Activated CD8-positive, alpha-beta memory T cell treated with anti-CD3 and anti-CD28 coated beads for 36 hours (primary cell): ENCODE results near the gene PSENEN. TPM values are rescaled to one million over a fixed set of nuclear protein-coding genes. Genes with fewer than 3 reads are reported as not detected.
"Not testable (repeated sequence)": the region's sequence is repeated elsewhere in the genome, so short reads cannot be mapped to it uniquely, and the experiment has no call there.

Source experiments
- CTCF ChIA-PET: fragments of 350-600 bp; sonication (Branson Sonifier 250); formaldehyde crosslinking; loops from one replicate; lab custom pipeline; 2021; ENCODE audit warnings: antibody characterized with exemption; lab: Charles Lee
- POLR2A ChIA-PET: fragments of 350-600 bp; sonication (Branson Sonifier 250); formaldehyde crosslinking; loops from one replicate; lab custom pipeline; 2021; ENCODE audit warnings: antibody characterized with exemption; lab: Charles Lee
- total RNA-seq, 2 experiments: library from RNA; stranded (reverse); gene quantifications; one replicate each; pipeline ENCODE4 v1.2.3, GENCODE V29; 2021

The PSENEN gene
- total RNA-seq, 2 experiments from 2014 or later = 50.8 to 53.4 TPM

GRCh38 chr19:35786299-35787160 lies 41.1 kb downstream of the PSENEN start:
- ChIA-PET CTCF (no interaction called here), POLR2A (no interaction called here)

GRCh38 chr19:35787227-35787799 lies 41.9 kb downstream of the PSENEN start:
- ChIA-PET CTCF (no interaction called here), POLR2A (no interaction called here)

GRCh38 chr19:35788205-35788960 lies 42.9 kb downstream of the PSENEN start:
- POLR2A ChIA-PET = no interaction called here
- CTCF ChIA-PET = no interaction called here

GRCh38 chr19:35789195-35789977 lies 43.9 kb downstream of the PSENEN start:
- ChIA-PET CTCF (interaction anchor here (0.6 kb wide), 1 partner anchor 222 kb away, joined by 3 read pairs; no protein-coding TSS in a partner anchor), POLR2A (no interaction called here)

GRCh38 chr19:35789978-35790944 lies 44.8 kb downstream of the PSENEN start:
- ChIA-PET POLR2A (no interaction called here), CTCF (interaction anchor here (0.6 to 1.2 kb wide), 2 partner anchors 14 to 223 kb away, joined by 3 to 4 read pairs; no protein-coding TSS in a partner anchor)

GRCh38 chr19:35790981-35791813 lies 45.7 kb downstream of the PSENEN start:
- POLR2A ChIA-PET = no interaction called here
- CTCF ChIA-PET = interaction anchor here (1.2 kb wide), 1 partner anchor 15 kb away, joined by 4 read pairs; no protein-coding TSS in a partner anchor

GRCh38 chr19:35791814-35792279 lies 46.4 kb downstream of the PSENEN start:
- ChIA-PET CTCF (no interaction called here), POLR2A (no interaction called here)

- CTCF ChIA-PET = no interaction called here
- POLR2A ChIA-PET = no interaction called here
Observed at GRCh38 chr19:35792312-35792711, 46.9 kb downstream of the PSENEN start.

- ChIA-PET POLR2A (no interaction called here), CTCF (no interaction called here)
Observed at GRCh38 chr19:35792888-35793287, 47.4 kb downstream of the PSENEN start.

GRCh38 chr19:35793381-35794165 lies 48.1 kb downstream of the PSENEN start:
- CTCF ChIA-PET = no interaction called here
- POLR2A ChIA-PET = no interaction called here

- POLR2A ChIA-PET, CTCF ChIA-PET: not testable (repeated sequence)
Observed at GRCh38 chr19:35795564-35795963, 50.1 kb downstream of the PSENEN start.

Other genes with a start within 250 kb of the PSENEN start
- gene DMKN, start 232.0 kb upstream of the PSENEN start, total RNA-seq = 1 to 10 TPM in 1 of 2 experiments, under 1 TPM in 1; 0.65 to 2.0 TPM
- gene SBSN, start 217.3 kb upstream of the PSENEN start, total RNA-seq = not detected
- gene GAPDHS, start 212.2 kb upstream of the PSENEN start, total RNA-seq = not detected
- 100 to 1,000 TPM; 106 to 110 TPM for gene TMEM147, start 200.0 kb upstream of the PSENEN start, total RNA-seq
- not detected for gene ATP4A, start 182.0 kb upstream of the PSENEN start, total RNA-seq
- not detected for gene PMIS2, start 159.5 kb upstream of the PSENEN start, total RNA-seq
- gene HAUS5, start 132.9 kb upstream of the PSENEN start, total RNA-seq = 10 to 100 TPM; 38.8 to 40.9 TPM
- 100 to 1,000 TPM; 102 to 104 TPM for gene RBM42, start 116.6 kb upstream of the PSENEN start, total RNA-seq
- 1 to 10 TPM; 2.0 to 2.1 TPM for gene ETV2, start 103.9 kb upstream of the PSENEN start, total RNA-seq
- gene COX6B1, start 97.3 kb upstream of the PSENEN start, total RNA-seq = 100 to 1,000 TPM; 426 to 431 TPM
- under 1 TPM; 0.23 to 0.38 TPM for gene UPK1A, start 79.1 kb upstream of the PSENEN start, total RNA-seq
- gene ZBTB32, start 41.1 kb upstream of the PSENEN start, total RNA-seq = 100 to 1,000 TPM; 278 to 282 TPM
- gene KMT2B, start 27.6 kb upstream of the PSENEN start, total RNA-seq = 10 to 100 TPM; 52.0 to 53.1 TPM
- 10 to 100 TPM; 82.6 to 85.6 TPM for gene IGFLR1, start 3.2 kb upstream of the PSENEN start, total RNA-seq
- 10 to 100 TPM; 24.9 to 26.6 TPM for gene U2AF1L4, start 233 bp upstream of the PSENEN start, total RNA-seq
- gene LIN37, start 2.9 kb downstream of the PSENEN start, total RNA-seq = 10 to 100 TPM in 1 of 2 experiments, 1 to 10 TPM in 1; 7.3 to 10.5 TPM
- gene HSPB6, start 11.4 kb downstream of the PSENEN start, total RNA-seq = under 1 TPM in 1 of 2 experiments, not detected in 1; 0.21 TPM
- 10 to 100 TPM; 33.7 to 37.0 TPM for gene PROSER3, start 12.5 kb downstream of the PSENEN start, total RNA-seq
- 10 to 100 TPM; 12.0 to 16.5 TPM for gene ARHGAP33, start 29.9 kb downstream of the PSENEN start, total RNA-seq
- gene PRODH2, start 67.2 kb downstream of the PSENEN start, total RNA-seq = not detected
- not detected for gene NPHS1, start 106.9 kb downstream of the PSENEN start, total RNA-seq
- gene KIRREL2, start 111.3 kb downstream of the PSENEN start, total RNA-seq = 1 to 10 TPM; 1.0 TPM
- 1 to 10 TPM in 1 of 2 experiments, under 1 TPM in 1; 0.61 to 1.7 TPM for gene APLP1, start 122.9 kb downstream of the PSENEN start, total RNA-seq
- gene NFKBID, start 154.9 kb downstream of the PSENEN start, total RNA-seq = 10 to 100 TPM; 80.2 to 85.9 TPM
- gene HCST, start 156.9 kb downstream of the PSENEN start, total RNA-seq = 10 to 100 TPM; 63.0 to 66.2 TPM
- not detected for gene TYROBP, start 162.6 kb downstream of the PSENEN start, total RNA-seq
- gene LRFN3, start 190.7 kb downstream of the PSENEN start, total RNA-seq = 10 to 100 TPM; 11.8 TPM
- gene SDHAF1, start 249.5 kb downstream of the PSENEN start, total RNA-seq = 10 to 100 TPM; 22.6 to 26.0 TPM